GM19463 (cell line): Measurements from ENCODE around the gene ZSCAN16.
"Not testable (repeated sequence)": the region's sequence is repeated elsewhere in the genome, so short reads cannot be mapped to it uniquely, and the experiment has no call there.

ENCODE experiments used
- ATAC-seq: cut with Tn5 transposase; IDR thresholded peaks from one replicate; pipeline ENCODE4 v1.9.1; 2021; ENCODE audit warnings: mild to moderate bottlenecking, moderate library complexity; ENCODE audit not compliant: unreplicated experiment

Gene ZSCAN16

GRCh38 chr6:28124350-28124970 lies at the start of gene ZSCAN16:
Gene ZSCAN16 (plus strand): TSS chr6:28124609. CDS start chr6:28125444, 835 bp downstream.
- ATAC-seq: peak; percentile 100

- ATAC-seq: no peak
These were observed 46.4 kb upstream of the ZSCAN16 start for GRCh38 chr6:28078050-28078449.

GRCh38 chr6:28078836-28079235 lies 45.6 kb upstream of the ZSCAN16 start:
- no peak for ATAC-seq

GRCh38 chr6:28080381-28080630 lies 44.1 kb upstream of the ZSCAN16 start, which contains the start of gene ZNF165:
Gene ZNF165 (plus strand): TSS chr6:28080568. CDS start chr6:28085481, 4,913 bp downstream.
- not testable (repeated sequence) for ATAC-seq

GRCh38 chr6:28080631-28081485 lies 43.6 kb upstream of the ZSCAN16 start:
- ATAC-seq: peak; percentile 72

- peak; percentile 54 for ATAC-seq
These were observed 43.0 kb upstream of the ZSCAN16 start for GRCh38 chr6:28081486-28081751.

- no peak for ATAC-seq
These were observed 41.5 kb upstream of the ZSCAN16 start for GRCh38 chr6:28082939-28083338.

GRCh38 chr6:28089054-28089453 lies 35.4 kb upstream of the ZSCAN16 start:
- ATAC-seq: no peak

GRCh38 chr6:28090917-28091586 lies 33.4 kb upstream of the ZSCAN16 start:
- ATAC-seq: no peak

GRCh38 chr6:28102222-28102621 lies 22.2 kb upstream of the ZSCAN16 start:
- ATAC-seq: not testable (repeated sequence)

GRCh38 chr6:28102699-28103098 lies 21.7 kb upstream of the ZSCAN16 start:
- not testable (repeated sequence) for ATAC-seq

GRCh38 chr6:28104392-28105244 lies 19.8 kb upstream of the ZSCAN16 start:
- peak; percentile 99 for ATAC-seq

- ATAC-seq: no peak
These were observed 19.2 kb upstream of the ZSCAN16 start for GRCh38 chr6:28105245-28105639.

- no peak for ATAC-seq
These were observed 16.9 kb upstream of the ZSCAN16 start for GRCh38 chr6:28107506-28107905.

- ATAC-seq: no peak
These were observed 12.4 kb upstream of the ZSCAN16 start for GRCh38 chr6:28111964-28112363.

GRCh38 chr6:28115799-28116198 lies 8.6 kb upstream of the ZSCAN16 start:
- no peak for ATAC-seq

GRCh38 chr6:28117386-28118050 lies 6.9 kb upstream of the ZSCAN16 start:
- no peak for ATAC-seq

- ATAC-seq: no peak
These were observed 6.2 kb upstream of the ZSCAN16 start for GRCh38 chr6:28118217-28118616.

- no peak for ATAC-seq
These were observed 2.5 kb upstream of the ZSCAN16 start for GRCh38 chr6:28121876-28122275.

- not testable (repeated sequence) for ATAC-seq
These were observed 2.1 kb upstream of the ZSCAN16 start for GRCh38 chr6:28122283-28122682.

- no peak for ATAC-seq
These were observed 553 bp downstream of the ZSCAN16 start for GRCh38 chr6:28124971-28125353.
